ENCODE data around the gene TUBD1. TPM values are rescaled to one million over a fixed set of nuclear protein-coding genes. Genes with fewer than 3 reads are reported as not detected.

The TUBD1 gene
- total and polyA plus RNA-seq, 2 donors (not counting 1 experiment from before 2014, with no cell fraction given), result 5.7 to 20.0 TPM

DNA sequence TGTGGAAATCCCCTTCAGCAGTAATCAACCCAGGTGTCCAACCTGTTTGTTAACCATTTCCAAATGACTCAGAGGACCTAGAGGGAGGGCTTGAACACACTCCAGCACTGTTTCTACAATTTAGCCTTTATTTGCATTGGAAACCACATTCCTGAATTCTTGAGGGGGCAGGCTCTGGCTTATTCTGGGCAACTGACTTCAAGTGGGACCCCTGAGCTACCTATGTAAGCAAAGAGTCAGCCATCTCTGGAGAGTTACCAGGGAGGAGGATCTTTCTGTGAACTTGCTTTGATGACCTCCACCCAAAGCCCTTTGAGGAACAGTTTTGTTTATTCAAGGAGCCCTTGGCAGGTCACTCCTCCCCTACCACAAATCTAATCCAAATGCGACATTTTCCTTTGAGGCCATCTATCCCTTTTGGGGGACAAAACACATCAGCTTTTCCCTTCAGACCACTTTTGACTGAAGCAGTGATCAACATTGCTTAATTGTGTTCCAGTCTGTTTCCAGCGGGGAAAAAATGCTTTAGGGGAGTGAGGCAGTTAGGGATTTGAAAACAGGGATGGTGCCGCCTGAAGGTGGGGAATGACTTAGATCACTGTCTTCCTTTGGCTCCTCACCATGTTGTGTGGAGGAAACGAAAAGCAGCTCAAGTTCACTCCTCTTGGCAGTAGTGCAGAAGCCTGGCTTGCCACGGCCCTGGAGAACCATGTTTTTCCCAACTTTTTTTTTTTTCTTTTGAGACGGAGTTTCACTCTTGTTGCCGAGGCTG lies 46.2 kb downstream of the TUBD1 start:
- Mint-ChIP-seq H3K4me1 (peaks cover 60% of the 10 kb centered on the region), H3K9me3 (ENCODE audit: insufficient read depth) (no peaks in the 10 kb centered on the region)

More for the DNA sequence above, 46.2 kb downstream of the TUBD1 start:
- no peaks in the 10 kb centered on the region for H3K27me3 ChIP-seq (replicated peaks in 1 of 4; ENCODE audit: control extremely low read depth in 1 of 4, control insufficient read depth in 3 of 4, insufficient read depth in 4 of 4, low read length in 3 of 4)
- no peak for TF ChIP-seq EZH2 (IDR thresholded peaks at IDR 0.05; ENCODE audit: borderline replicate concordance, insufficient read depth, low read depth, low read length, poor library complexity, severe bottlenecking)
- TF ChIP-seq, protein P1, sequence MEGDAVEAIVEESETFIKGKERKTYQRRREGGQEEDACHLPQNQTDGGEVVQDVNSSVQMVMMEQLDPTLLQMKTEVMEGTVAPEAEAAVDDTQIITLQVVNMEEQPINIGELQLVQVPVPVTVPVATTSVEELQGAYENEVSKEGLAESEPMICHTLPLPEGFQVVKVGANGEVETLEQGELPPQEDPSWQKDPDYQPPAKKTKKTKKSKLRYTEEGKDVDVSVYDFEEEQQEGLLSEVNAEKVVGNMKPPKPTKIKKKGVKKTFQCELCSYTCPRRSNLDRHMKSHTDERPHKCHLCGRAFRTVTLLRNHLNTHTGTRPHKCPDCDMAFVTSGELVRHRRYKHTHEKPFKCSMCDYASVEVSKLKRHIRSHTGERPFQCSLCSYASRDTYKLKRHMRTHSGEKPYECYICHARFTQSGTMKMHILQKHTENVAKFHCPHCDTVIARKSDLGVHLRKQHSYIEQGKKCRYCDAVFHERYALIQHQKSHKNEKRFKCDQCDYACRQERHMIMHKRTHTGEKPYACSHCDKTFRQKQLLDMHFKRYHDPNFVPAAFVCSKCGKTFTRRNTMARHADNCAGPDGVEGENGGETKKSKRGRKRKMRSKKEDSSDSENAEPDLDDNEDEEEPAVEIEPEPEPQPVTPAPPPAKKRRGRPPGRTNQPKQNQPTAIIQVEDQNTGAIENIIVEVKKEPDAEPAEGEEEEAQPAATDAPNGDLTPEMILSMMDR (IDR thresholded peaks at IDR 0.05), result no peak
- peak; percentile 73 for ATAC-seq (ENCODE audit: low read depth)
- no peaks in the 10 kb centered on the region for H3K9me3 ChIP-seq (ENCODE audit: control extremely low read depth in 1 of 3, control insufficient read depth in 2 of 3, insufficient read depth in 1 of 3, low read length in 2 of 3)
- H3K79me2 ChIP-seq (ENCODE audit: control insufficient read depth, insufficient read depth, low read length), result peaks cover 11% of the 10 kb centered on the region
- H3K27ac ChIP-seq (ENCODE audit: low read length in 2 of 2), result peak overlapping the region; percentile 62 to 85
- peaks cover 42 to 49% of the 10 kb centered on the region in 2 donors for H3K4me1 ChIP-seq (ENCODE audit: control insufficient read depth in 2 of 2, insufficient read depth in 2 of 2, low read length in 2 of 2)
- intact Hi-C loops (cut with micrococcal nuclease), result loop anchor here (1.0 to 10.0 kb wide), 4 partner anchors 9 to 222 kb away; no protein-coding TSS in a partner anchor
- peak; percentile 77 for DNase-seq
- no peaks in the 10 kb centered on the region for H4K20me1 ChIP-seq (ENCODE audit: control insufficient read depth, insufficient read depth, low read length, poor library complexity, severe bottlenecking)
- Mint-ChIP-seq H3K27me3 (no peaks in the 10 kb centered on the region), H3K4me3 (peak overlapping the region; percentile 63), H3K27ac (peak overlapping the region; percentile 78)
- H2AFZ ChIP-seq (ENCODE audit: insufficient read depth, low read depth, low read length, poor library complexity, severe bottlenecking), result peak overlapping the region; percentile 7
- no peak overlapping the region for H3K4me3 ChIP-seq (ENCODE audit: control extremely low read depth in 1 of 5, extremely low read depth in 1 of 5, insufficient read depth in 1 of 5, low read depth in 2 of 5, low read length in 4 of 5)
- ChIA-PET POLR2A (interaction anchor here (1.9 to 3.1 kb wide), 2 partner anchors 8 to 94 kb away, joined by 4 to 24 read pairs; no protein-coding TSS in a partner anchor), CTCF (interaction anchor here (0.7 to 2.0 kb wide), 3 partner anchors 17 to 67 kb away, joined by 3 to 6 read pairs (median 5); no protein-coding TSS in a partner anchor)
- H3K9ac ChIP-seq (ENCODE audit: low read length), result peak overlapping the region; percentile 17
- 87% methylated on average over 6 of the region's 7 CpGs for WGBS (ENCODE audit: insufficient coverage)
- no peaks in the 10 kb centered on the region for H3K36me3 ChIP-seq (replicated peaks in 1 of 2; ENCODE audit: control extremely low read depth in 1 of 2, control insufficient read depth in 1 of 2, extremely low read depth in 1 of 2, insufficient read depth in 2 of 2, low read length in 1 of 2)
- peak overlapping the region; percentile 57 for H3K4me2 ChIP-seq (replicated peaks; ENCODE audit: low read depth, low read length, poor library complexity, severe bottlenecking)
